Duodenal mucosa (tissue), 2 donors: Measurements from ENCODE around the gene SVOPL.

Source experiments
- H3K27ac ChIP-seq: one replicate; pipeline ENCODE4 v1.7.0; 2013; ENCODE audit warnings: low read depth, low read length
- H3K27me3 ChIP-seq, 2 donors: one replicate each; pipeline ENCODE4 v1.7.0; 2013; ENCODE audit warnings: low read length in 2 of 2, control low read depth in 1 of 2; ENCODE audit not compliant: insufficient read depth in 2 of 2, control insufficient read depth in 1 of 2
- H3K36me3 ChIP-seq, 2 donors: one replicate each; pipeline ENCODE4 v1.7.0; 2013; ENCODE audit warnings: low read length in 2 of 2, control low read depth in 1 of 2; ENCODE audit not compliant: insufficient read depth in 2 of 2, control insufficient read depth in 1 of 2
- H3K4me1 ChIP-seq, 2 donors: one replicate each; pipeline ENCODE4 v1.7.0; 2013; ENCODE audit warnings: low read length in 2 of 2, control low read depth in 1 of 2; ENCODE audit not compliant: insufficient read depth in 2 of 2, control insufficient read depth in 1 of 2
- H3K4me3 ChIP-seq, 2 donors: one replicate each; pipeline ENCODE4 v1.7.0; 2013; ENCODE audit warnings: low read length in 2 of 2, low read depth in 1 of 2
- H3K9ac ChIP-seq, 2 donors: one replicate each; pipeline ENCODE4 v1.7.0; 2013; ENCODE audit warnings: low read length in 2 of 2, low read depth in 1 of 2
- H3K9me3 ChIP-seq, 2 donors: one replicate each; pipeline ENCODE4 v1.7.0; 2013; ENCODE audit warnings: low read length in 2 of 2, control low read depth in 1 of 2; ENCODE audit not compliant: control insufficient read depth in 1 of 2

Gene SVOPL

GRCh38 chr7:138679793-138680192 lies 21.4 kb downstream of the SVOPL start:
- Histone ChIP-seq H3K4me3 (no peak overlapping the region), H3K27me3 (no peaks in the 10 kb centered on the region), H3K4me1 (no peaks in the 10 kb centered on the region), H3K9me3 (no peaks in the 10 kb centered on the region), H3K9ac (no peak overlapping the region), H3K36me3 (no peaks in the 10 kb centered on the region), H3K27ac (no peak overlapping the region)

- Histone ChIP-seq H3K36me3 (no peaks in the 10 kb centered on the region), H3K27ac (no peak overlapping the region), H3K4me1 (no peaks in the 10 kb centered on the region), H3K9ac (no peak overlapping the region), H3K4me3 (no peak overlapping the region), H3K27me3 (no peaks in the 10 kb centered on the region), H3K9me3 (no peaks in the 10 kb centered on the region)
Measured at GRCh38 chr7:138670594-138670993, 30.6 kb downstream of the SVOPL start.

DNA sequence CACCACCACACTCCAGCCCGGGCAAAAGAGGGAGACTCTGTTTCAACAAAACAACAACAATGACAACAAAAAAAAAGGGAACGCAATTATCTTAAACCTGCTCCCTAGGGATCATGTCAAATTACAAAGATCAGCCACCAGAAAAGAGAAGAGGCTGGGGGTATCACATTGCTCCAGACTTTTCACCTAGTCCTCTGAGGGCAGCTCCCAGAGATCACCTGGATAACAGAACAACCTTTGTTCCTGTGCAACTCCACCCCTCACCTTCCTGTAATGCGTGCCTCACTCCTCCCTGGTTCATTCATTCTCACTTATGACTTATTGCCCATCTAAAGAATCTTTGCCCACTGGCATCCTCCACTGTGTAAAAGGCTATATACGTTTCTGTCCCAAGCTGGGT lies 31.8 kb downstream of the SVOPL start:
- Histone ChIP-seq H3K27ac (no peak overlapping the region), H3K9me3 (no peaks in the 10 kb centered on the region), H3K4me3 (no peak overlapping the region), H3K9ac (no peak overlapping the region), H3K27me3 (no peaks in the 10 kb centered on the region), H3K4me1 (peaks cover 0 to 4% of the 10 kb centered on the region in 2 donors), H3K36me3 (no peaks in the 10 kb centered on the region)

GRCh38 chr7:138668946-138669345 lies 32.2 kb downstream of the SVOPL start:
- Histone ChIP-seq H3K9me3 (no peaks in the 10 kb centered on the region), H3K27me3 (no peaks in the 10 kb centered on the region), H3K9ac (no peak overlapping the region), H3K36me3 (no peaks in the 10 kb centered on the region), H3K27ac (no peak overlapping the region), H3K4me3 (no peak overlapping the region), H3K4me1 (peaks cover 0 to 4% of the 10 kb centered on the region in 2 donors)

GRCh38 chr7:138668229-138668596 lies 32.9 kb downstream of the SVOPL start:
- H3K4me3 ChIP-seq, result no peak overlapping the region
- H3K27me3 ChIP-seq, result no peaks in the 10 kb centered on the region
- H3K9me3 ChIP-seq, result no peaks in the 10 kb centered on the region
- peaks cover 0 to 4% of the 10 kb centered on the region in 2 donors for H3K4me1 ChIP-seq
- H3K27ac ChIP-seq, result no peak overlapping the region
- no peaks in the 10 kb centered on the region for H3K36me3 ChIP-seq
- no peak overlapping the region for H3K9ac ChIP-seq

GRCh38 chr7:138667535-138668228 lies 33.5 kb downstream of the SVOPL start:
- Histone ChIP-seq H3K9ac (no peak overlapping the region), H3K27ac (no peak overlapping the region), H3K36me3 (no peaks in the 10 kb centered on the region), H3K27me3 (no peaks in the 10 kb centered on the region), H3K9me3 (no peaks in the 10 kb centered on the region), H3K4me1 (peaks cover 0 to 4% of the 10 kb centered on the region in 2 donors), H3K4me3 (no peak overlapping the region)

GRCh38 chr7:138666385-138666784 lies 34.8 kb downstream of the SVOPL start:
- no peaks in the 10 kb centered on the region for H3K27me3 ChIP-seq
- no peak overlapping the region for H3K4me3 ChIP-seq
- H3K9ac ChIP-seq, result no peak overlapping the region
- H3K36me3 ChIP-seq, result no peaks in the 10 kb centered on the region
- peaks cover 0 to 4% of the 10 kb centered on the region in 2 donors for H3K4me1 ChIP-seq
- no peak overlapping the region for H3K27ac ChIP-seq
- no peaks in the 10 kb centered on the region for H3K9me3 ChIP-seq

DNA sequence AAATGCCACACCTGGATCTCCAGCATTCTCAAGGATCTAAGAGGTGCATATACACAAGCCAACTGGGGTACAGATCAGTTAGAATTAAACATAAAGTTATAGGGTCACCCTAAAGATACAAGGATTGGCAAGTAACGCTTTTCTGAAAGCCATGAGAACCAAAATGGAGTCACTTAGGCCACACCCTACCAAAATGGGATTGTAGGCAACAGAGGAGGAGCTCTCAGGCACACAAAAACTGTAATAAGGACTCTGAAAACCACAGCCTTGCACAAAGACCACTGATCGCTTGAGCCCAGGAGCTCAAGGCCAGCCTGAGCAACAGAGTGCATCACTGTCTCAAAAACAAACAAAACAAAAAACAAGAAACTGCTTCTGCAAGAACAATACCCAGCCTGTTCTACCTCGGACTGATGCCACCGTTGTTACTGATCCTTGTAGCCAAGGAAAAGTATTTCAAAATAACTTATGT lies 35.5 kb downstream of the SVOPL start:
- Histone ChIP-seq H3K9me3 (no peaks in the 10 kb centered on the region), H3K36me3 (no peaks in the 10 kb centered on the region), H3K27ac (no peak overlapping the region), H3K4me1 (peaks cover 0 to 4% of the 10 kb centered on the region in 2 donors), H3K4me3 (no peak overlapping the region), H3K27me3 (no peaks in the 10 kb centered on the region), H3K9ac (no peak overlapping the region)

DNA sequence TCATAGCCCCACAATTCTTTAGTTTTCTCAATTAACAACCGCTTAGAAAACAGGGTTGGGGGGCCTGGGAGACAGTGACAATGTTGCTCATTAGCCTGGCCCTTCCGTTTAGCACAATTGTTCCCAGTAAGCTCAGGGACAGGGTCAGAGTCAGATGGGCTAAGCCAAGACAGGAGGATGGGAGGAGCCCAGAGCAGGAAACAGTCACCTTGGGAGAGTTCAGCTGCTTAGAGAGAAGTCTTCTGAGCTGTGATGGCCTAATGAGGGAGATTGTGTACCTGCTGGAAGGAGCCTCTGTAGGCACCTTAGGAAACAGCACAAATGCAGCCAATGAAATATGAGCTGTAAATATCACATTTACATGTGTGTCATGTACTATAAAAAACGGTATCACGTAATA lies 35.9 kb downstream of the SVOPL start:
- no peak overlapping the region for H3K9ac ChIP-seq
- peaks cover 0 to 4% of the 10 kb centered on the region in 2 donors for H3K4me1 ChIP-seq
- no peak overlapping the region for H3K27ac ChIP-seq
- no peaks in the 10 kb centered on the region for H3K36me3 ChIP-seq
- no peak overlapping the region for H3K4me3 ChIP-seq
- no peaks in the 10 kb centered on the region for H3K27me3 ChIP-seq
- H3K9me3 ChIP-seq, result no peaks in the 10 kb centered on the region

- Histone ChIP-seq H3K27me3 (no peaks in the 10 kb centered on the region), H3K36me3 (no peaks in the 10 kb centered on the region), H3K9me3 (no peaks in the 10 kb centered on the region), H3K27ac (no peak overlapping the region), H3K9ac (peak overlapping the region in 1 of 2 donors; percentile 49), H3K4me1 (peaks cover 0 to 4% of the 10 kb centered on the region in 2 donors), H3K4me3 (peak overlapping the region; percentile 54 to 69)
Measured at GRCh38 chr7:138663725-138664710, 37.1 kb downstream of the SVOPL start.
